NCI-H1694 treated with DMSO at 0.1 percent for 48 hours (cell line): ENCODE data around the gene YPEL4.

Source experiments
- DNase-seq: peaks from one replicate; lab custom pipeline; 2025; lab: John Stamatoyannopoulos, UW

Gene YPEL4

DNA sequence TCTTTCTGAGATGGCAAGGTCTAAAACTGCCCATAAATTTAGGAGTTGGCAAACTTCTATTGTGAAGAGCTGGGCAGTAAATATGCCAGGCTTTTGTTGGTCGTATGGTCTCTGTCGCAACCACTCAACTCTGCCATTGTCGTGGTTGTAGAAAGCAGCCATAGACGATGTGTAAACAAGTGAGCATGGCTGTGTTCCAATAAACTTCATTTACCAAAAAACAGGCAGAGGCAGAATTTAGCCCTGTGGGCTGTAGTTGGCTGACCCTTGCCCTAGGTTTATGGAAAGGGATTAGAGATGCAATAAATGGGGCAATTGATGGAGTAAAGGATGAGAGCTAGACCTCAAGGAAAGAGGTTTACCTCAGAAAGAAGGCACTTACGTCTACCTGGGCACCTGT is 17.6 kb downstream of the YPEL4 start:
- DNase-seq: no peak

DNA sequence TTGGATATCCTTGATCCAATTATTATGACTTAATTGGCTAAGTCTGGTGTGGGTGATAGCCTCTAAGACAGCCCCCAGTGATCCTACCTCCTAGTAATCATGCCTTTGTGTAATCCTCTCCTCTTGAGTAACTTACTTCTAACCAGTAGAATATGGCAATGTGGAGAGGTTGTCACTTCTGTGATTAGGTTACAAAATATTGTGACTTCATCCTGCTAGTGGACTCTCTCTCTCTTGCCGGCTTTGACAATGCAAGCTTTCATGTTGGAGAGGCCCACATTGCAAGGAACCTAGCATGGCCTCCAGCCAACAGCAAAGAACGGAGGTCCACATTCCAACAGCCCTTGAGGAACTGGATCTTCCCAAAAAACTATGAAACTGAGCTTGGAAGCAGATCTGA is 19.5 kb downstream of the YPEL4 start:
- DNase-seq: no peak

DNA sequence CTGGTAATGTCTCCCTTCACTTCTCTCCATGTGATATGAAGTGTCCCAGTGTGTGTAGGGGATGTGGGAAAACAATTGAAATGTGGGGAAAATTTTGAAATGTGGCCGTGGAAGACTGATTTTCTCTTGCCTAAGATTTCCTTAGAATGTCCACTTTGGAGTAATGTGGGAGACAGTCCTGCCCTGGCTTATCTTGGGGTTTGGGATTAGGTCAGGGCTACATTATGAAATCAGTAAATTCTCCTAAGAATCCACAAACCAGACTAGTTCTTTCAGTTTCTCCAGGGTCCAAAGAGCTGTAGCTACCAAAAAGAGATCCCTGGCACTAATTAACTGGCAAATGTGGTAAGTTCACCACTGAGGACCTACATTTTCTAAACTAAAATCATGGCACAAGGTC is 22.8 kb downstream of the YPEL4 start:
- no peak for DNase-seq

DNA sequence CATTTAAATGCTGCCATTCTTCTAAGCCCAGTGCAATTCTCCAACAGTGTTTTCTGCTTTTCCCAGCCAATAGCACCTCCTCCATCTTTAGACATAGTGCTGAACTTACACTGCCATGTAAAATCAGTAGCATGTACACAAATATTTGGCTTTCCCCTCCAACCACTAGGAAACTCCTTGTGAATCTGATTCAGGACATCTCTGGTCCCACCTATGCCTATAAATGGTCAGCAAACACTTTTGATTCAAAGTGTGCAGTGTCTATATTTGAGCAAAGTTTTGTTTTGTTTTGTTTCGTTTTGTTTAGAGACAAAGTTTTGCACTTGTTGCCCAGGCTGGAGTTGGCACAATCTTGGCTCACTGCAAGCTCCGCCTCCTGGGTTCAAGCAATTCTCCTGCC is 24.8 kb downstream of the YPEL4 start:
- no peak for DNase-seq

DNA sequence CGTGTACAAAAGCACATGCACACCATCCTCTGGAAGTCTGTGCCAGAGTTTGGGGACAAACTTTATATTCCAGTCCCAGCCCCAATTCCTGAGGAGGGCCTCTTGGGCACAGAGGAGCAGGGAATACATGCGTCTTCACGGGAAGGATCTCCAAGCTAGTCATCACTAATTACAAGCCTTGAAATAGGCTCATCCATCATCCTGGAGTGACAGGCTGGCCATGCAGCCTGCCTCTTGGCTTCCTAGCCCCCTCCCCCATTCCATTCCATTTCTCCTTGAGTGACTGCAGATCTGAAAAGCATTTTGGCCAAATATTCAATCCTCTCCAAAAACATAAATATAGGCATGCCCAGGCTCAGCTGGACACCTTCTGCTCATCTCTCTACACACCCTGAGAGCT is 27.4 kb downstream of the YPEL4 start:
- no peak for DNase-seq

DNA sequence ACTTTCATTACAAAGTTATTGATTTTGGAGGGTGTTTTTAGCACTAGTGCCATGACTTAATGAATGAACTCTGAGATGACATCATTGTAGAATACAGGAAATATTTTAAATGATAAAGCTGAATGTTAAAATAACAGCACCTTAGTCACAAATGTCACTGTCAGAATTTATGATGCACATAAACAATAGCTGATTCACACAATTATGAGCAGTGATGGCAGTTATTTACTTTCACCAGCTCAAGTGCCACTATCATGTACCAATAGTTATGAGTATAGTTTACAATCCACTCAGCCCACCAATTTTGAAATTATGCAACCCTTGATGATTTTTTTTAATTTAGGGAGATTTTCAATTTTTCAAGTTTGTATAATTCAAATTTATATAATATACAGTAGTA is 29.2 kb downstream of the YPEL4 start:
- DNase-seq: no peak

DNA sequence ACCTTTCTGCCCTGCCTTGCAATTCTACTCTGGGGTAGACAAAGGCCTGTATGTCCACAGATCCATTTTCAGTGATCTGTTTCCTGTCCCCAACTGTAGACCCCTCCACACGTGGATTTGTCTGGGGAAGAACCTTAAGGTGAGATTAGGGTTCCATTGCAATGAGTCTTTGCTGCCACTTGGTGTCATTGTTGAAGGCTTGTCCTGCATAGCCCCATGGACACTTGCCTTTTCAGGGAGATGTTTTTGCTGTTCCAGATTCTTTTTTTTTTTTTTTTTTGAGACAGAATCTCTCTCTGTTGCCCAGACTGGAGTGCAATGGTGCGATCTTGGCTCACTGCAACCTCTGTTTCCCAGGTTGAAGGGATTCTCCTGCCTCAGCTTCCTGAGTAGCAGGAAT is 30.4 kb downstream of the YPEL4 start:
- DNase-seq: no peak

DNA sequence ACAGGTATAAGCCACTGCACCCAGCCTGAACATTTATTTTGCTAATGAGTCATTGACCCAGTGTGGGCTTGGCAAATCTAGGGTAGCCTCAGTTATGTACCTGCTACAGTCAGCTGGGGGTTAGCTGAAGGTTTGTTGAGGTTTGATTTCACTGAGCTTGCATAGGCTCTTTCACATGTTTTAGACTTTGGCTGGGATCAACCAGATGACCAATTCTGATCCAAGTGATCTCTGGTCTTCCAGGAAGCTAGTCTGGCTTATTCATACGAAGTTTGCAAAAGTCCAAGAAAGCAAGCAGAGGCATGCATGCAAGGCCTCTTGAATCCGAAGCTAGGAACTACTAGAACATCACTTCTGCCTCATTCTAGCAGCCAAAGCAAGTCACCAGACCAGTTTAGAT is 31.3 kb downstream of the YPEL4 start:
- no peak for DNase-seq

DNA sequence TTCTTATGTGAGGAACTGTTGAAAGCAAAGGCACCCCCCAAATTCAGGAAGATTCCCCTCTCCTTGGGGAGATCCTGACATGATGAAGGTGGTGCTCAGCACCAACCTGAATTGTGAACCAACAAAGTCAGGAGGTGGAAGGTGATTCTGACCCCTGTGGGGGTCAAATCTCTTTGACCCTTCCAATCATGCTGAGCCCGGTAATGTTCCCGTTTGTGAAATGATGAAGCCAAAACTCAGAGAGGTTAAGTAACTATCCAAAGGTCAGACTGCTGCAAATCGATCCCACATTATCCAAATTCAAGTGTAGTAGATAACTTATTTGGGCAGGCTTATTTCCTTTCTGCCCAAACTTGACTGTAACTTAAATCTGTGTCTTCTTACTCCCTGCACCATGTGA is 33.1 kb downstream of the YPEL4 start:
- no peak for DNase-seq

DNA sequence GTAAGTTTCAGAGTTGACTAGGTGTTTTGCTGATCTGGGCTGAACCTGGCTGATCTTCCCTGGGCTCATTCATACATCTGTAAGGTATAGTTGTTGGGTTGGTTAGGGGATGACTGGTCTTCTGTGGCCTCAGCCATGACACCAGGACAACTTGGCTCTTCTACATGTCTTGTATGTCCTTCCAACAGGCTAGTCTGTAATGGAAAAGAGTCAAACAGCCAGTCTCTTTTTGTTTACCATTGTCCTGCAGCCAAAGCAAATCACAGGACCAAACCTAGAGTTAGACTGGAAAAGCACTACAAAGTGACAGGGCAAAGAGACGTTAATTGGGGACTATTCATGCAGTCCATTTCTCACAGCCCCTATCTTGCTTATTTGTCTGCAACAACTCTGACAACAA is 34.4 kb downstream of the YPEL4 start:
- DNase-seq: no peak

DNA sequence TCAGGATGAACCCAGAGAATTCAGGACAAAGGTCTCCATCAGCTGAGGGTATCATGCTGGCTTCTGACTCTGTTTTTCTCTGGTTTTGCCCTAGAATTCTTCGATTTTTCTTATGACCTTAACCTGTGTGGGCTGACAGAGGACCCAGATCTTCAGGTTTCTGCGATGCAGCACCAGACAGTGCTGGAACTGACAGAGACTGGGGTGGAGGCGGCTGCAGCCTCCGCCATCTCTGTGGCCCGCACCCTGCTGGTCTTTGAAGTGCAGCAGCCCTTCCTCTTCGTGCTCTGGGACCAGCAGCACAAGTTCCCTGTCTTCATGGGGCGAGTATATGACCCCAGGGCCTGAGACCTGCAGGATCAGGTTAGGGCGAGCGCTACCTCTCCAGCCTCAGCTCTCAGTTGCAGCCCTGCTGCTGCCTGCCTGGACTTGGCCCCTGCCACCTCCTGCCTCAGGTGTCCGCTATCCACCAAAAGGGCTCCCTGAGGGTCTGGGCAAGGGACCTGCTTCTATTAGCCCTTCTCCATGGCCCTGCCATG is 35.4 kb downstream of the YPEL4 start:
- no peak for DNase-seq

DNA sequence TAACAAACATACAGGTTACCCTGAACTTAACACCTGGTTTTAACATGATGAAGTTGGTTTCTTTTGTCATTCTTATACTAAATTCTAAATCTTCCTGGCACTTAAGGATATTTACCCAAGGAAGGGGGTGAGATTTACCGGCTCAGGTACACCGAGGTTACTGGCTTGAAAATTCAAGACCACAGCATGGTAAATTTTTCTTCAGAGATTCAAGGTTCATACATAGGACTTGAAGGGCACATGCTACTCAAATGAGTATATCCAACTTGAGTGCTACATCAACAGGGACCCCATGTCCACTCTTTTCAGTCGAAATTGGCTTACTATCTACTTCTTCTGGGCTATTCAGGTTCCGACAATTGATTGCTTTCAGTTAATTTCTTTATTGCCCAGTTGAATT is 39.5 kb downstream of the YPEL4 start:
- no peak for DNase-seq

DNA sequence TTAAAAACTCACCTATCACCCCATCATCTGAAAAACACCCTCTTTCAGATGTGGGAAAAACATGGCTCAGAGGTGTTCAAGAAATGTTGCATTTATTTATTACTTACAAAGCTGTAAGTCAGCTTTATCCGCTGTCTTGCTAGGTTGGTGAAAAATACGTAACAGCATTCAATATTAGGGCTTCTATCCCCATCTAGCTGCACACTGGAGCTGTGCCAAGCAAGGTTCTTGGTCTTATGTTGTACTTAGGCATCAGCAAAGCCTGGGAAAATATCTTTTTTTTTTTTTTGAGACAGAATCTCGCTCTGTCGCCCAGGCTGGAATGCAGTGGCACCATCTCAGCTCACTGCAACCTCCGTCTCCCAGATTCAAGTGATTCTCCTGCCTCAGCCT is 44.7 kb downstream of the YPEL4 start:
- no peak for DNase-seq

DNA sequence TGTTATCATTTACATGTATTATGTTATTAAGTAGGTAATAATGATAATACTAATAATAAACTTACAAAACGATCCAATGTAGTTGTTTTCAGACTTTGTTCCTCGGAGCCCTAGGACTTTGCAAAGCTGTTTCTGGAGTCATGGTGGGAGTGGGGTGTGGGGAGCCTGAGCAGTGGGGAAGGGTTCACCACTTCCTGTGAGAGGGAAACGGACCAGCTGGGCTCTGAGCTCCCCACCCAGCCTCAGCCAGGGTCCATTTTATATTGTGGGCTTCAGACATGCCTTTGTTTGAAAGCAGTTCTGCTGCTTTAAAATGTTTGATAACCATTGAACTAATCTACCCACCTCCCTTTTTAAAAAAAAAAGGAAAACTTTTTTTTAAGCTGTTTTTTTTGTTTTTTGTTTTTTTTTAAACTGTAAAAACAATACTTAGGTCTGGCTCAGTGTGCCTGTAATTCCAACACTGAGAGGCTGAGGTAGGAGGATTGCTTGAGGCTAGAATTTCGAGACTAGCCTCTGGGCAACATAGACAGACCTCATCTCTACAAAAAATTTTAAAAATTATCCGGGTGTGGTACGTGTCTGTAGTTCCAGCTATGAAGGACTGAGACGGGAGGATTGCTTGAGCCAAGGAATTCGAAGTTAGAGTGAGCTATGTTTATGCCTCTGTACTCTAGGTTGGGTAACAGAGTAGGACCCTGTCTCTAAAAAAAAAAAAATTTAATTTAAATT is 45.2 kb downstream of the YPEL4 start:
- no peak for DNase-seq

DNA sequence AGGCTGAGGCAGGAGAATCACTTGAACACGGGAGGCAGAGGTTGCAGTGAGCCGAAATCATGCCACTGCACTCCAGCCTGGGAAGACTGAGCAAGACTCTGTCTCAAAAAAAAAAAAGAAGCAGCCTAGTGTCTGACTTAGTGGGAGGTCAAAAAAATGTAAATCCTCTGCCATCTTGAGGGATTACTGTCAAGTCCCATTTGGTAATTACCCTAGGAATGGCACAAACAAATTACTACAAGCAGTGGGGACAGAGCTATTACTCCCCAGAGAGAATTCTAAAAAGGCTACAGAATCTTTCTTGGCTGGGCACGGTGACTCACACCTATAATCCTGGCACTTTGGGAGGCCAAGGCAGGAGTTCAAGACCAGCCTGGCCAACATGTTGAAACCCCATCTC is 48.4 kb downstream of the YPEL4 start:
- no peak for DNase-seq

DNA sequence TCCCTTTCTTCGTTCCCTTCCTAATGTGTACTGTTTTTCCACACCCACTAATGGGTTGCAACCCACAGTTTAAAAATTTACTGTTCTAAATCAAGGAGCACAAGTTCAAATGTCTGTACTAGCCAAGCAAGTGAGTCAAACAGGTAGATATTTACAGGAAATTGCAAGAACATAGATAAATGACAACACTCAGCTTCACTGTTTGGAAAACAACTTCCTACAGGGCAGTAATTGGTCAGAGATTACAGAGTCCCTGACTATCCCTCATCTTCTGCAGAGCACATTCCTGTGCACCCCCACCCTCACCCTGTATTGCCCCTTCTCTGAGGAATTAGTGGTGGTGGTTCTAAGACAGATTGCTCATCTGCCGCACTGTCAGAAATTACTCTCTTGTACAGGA is 50.3 kb downstream of the YPEL4 start:
- DNase-seq: no peak

DNA sequence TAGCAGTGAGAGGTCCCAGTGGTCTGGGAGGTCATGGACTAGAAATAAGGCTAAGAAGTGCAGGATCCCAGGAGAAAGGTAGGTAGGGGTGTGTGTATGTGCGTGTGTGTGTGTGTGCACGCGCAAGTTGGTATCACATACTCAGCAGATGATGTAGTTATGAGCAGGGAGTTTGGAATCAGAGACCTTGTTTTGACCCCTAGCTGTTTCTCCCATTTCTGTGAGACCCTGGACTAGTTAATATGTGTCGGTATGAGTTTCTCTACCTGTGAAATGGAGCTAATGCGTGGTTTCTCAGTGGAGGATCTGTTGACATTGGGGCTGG is 50.9 kb downstream of the YPEL4 start:
- DNase-seq: no peak

DNA sequence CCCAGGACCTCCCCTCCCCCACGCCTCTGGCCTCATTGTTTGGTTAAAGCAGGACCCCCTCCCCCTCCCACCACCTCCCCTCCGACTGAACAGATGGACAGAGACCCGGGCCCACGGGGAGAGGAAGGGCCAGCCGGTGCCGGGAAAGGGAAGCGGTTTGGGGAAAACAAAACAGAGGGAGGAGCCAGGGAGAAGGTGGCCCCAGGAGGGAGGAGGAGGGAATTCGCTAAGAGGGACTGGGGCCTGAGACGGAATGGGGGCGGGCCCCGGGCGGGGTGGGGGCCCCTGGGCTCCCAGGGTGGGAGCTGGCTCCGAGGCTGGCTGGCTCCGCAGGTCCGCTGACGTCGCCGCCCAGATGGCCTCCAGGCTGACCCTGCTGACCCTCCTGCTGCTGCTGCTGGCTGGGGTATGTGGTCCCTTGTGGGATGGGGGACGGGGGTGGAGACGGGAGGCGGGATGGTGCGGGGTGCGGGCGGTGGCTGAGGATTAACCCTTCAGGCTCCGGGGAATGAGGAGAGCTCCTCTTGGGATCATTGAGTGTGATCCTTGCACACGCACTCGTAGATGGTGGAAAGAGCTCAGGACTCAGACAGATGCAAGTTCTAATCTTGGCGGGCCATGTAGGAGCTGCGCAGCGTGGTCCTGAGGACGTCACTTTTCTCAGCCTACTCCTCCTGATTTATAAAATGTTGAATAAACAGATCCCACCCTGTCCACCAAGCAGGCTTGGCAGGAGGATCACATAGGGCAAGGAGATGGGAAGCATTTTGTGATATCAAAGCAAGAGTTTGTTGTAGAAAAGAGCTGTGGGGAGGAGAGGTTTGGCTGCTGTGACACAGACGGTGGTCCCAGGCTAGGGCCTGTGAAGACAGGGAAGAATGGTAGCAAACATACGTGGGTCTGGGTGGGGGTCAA is 51.5 kb downstream of the YPEL4 start:
- DNase-seq: peak; percentile 4

DNA sequence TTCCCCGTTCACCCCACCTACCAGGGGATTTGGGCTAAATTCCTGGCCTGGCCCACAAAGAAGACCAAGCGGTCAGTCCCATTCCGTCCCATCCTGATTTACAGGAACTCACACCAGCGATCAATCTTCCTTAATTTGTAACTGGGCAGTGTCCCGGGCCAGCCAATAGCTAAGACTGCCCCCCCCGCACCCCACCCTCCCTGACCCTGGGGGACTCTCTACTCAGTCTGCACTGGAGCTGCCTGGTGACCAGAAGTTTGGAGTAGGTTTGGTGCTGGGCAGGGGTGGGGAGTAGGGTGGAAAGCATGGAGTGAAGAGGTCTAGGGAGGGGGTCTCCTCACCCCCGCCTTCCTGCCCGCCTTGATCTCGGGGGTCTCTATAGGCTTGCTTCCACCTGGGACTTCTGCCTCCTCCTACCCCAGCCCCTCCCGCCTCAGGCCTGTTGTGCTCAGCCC is 52.2 kb downstream of the YPEL4 start, which contains the start of gene SERPING1:
SERPING1 (plus strand) TSS at position 225 of the 455 bp plus-strand sequence. CDS start 586 bp downstream, outside the sequence.
- DNase-seq: no peak

DNA sequence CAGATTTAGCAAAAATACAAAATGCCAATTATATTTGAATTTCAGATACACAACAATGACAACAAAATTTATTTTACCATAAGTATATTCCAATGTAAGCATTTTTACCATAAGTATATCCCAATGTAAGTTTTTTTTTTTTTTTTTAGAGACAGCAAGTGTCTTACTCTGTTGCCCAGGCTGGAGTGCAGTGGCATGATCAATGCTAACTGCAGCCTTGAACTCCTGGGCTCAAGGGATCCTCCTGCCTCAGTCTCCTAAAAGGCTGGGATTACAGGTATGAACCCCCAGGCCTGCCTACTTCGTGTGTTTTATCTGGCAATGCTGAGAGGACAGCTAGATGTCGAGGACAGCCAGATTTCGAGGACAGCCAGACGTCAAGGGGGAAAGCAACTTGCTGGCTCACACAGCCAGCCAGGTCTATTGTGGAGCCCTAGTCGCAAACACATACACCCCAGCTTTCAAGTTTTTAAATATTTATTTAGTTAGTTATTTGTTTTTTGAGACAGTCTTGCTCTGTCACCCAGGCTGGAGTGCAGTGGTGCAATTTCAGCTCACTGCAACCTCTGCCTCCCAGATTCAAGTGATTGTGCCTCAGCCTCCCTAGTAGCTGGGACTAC is 53.3 kb downstream of the YPEL4 start:
- no peak for DNase-seq
